Left lung (tissue), 10 donors: ENCODE measurements around the gene MYBPC2. TPM values are rescaled to one million over a fixed set of nuclear protein-coding genes. Genes with fewer than 3 reads are reported as not detected.

Source experiments
- ATAC-seq: fragments of 200-7000 bp; cut with Tn5 transposase; one replicate; pipeline ENCODE4 v1.9.1; 2020; ENCODE audit warnings: moderate library complexity
- DNase-seq, 4 donors: peaks; one replicate each; pipeline ENCODE4 v3.0.0-alpha.2; 2013 to 2020
- H3K27ac ChIP-seq, 2 donors: fragments of 200-600 bp; sonication (generic) in 1 of 2; one replicate each; pipeline versions ENCODE4 v1.5.0 to v1.8.0; 2020 to 2021
- H3K27me3 ChIP-seq, 2 donors: fragments of 200-600 bp; sonication (generic) in 1 of 2; one replicate each; pipeline versions ENCODE4 v1.5.0 to v1.8.0; 2020 to 2021
- H3K36me3 ChIP-seq, 2 donors: fragments of 200-600 bp; sonication (generic) in 1 of 2; one replicate each; pipeline versions ENCODE4 v1.5.0 to v1.8.0; 2020 to 2021
- H3K4me1 ChIP-seq, 2 donors: fragments of 200-600 bp; one replicate each; pipeline ENCODE4 v1.8.0; 2021
- H3K4me3 ChIP-seq, 2 donors: fragments of 200-600 bp; sonication (generic) in 1 of 2; one replicate each; pipeline versions ENCODE4 v1.5.0 to v1.8.0; 2020 to 2021; ENCODE audit warnings: mild to moderate bottlenecking in 1 of 2
- H3K9me3 ChIP-seq, 2 donors: fragments of 200-600 bp; sonication (generic) in 1 of 2; one replicate each; pipeline versions ENCODE4 v1.5.0 to v1.8.0; 2020 to 2021
- CTCF ChIP-seq, 2 donors: fragments of 200-600 bp; sonication (generic) in 1 of 2; IDR thresholded peaks; one replicate each; pipeline versions ENCODE4 v1.5.0 to v1.8.0; 2021; ENCODE audit warnings: antibody characterized with exemption in 2 of 2
- intact Hi-C, 2 donors: fragments of 100-400 bp; cut with DNase I; formaldehyde crosslinking; loops; one replicate each; pipeline versions ENCODE4 v1.11.2 to v1.14.2; 2022
- polyA plus RNA-seq, 6 donors: library from polyadenylated mRNA; unstranded; fragments of 120-200 nt; gene quantifications; one replicate each; pipeline ENCODE4 v1.2.1, GENCODE V29; 2013; ENCODE audit not compliant: insufficient read length in 6 of 6
- total RNA-seq, 2 donors: library from RNA; stranded (reverse); fragmentation: NEBNext Ultra II Directional; extraction: Animal tissue kit (Norgen Biotek cat#: 25700); gene quantifications; one replicate each; pipeline ENCODE4 v1.2.1, GENCODE V29; 2021
- donor health status: DM: no; HTN: yes; CAD: no.
- donor health status: DM: no; HTN: no; CAD: no.

The MYBPC2 gene
- total and polyA plus RNA-seq, 8 donors = 0.06 to 0.70 (median 0.21) TPM; not detected in 2

GRCh38 chr19:50394017-50394416 lies 38.7 kb upstream of the MYBPC2 start:
- Histone ChIP-seq H3K4me3 (no peak overlapping the region), H3K36me3 (peaks cover 0 to 18% of the 10 kb centered on the region in 2 donors), H3K4me1 (no peaks in the 10 kb centered on the region), H3K9me3 (no peaks in the 10 kb centered on the region), H3K27me3 (no peaks in the 10 kb centered on the region), H3K27ac (no peak overlapping the region)
- no peak for TF ChIP-seq CTCF (IDR thresholded peaks at IDR 0.05)
- ATAC-seq (no peak), DNase-seq (peak in 1 of 4 donors; percentile 39)
- intact Hi-C loops = no loop called here

GRCh38 chr19:50398675-50399367 lies 33.9 kb upstream of the MYBPC2 start:
- no peak overlapping the region for H3K4me3 ChIP-seq
- DNase-seq = peak in 1 of 4 donors; percentile 65

GRCh38 chr19:50399368-50399745 lies 33.3 kb upstream of the MYBPC2 start:
- H3K36me3 ChIP-seq = peaks cover 0 to 42% of the 10 kb centered on the region in 2 donors
- no peak for TF ChIP-seq CTCF (IDR thresholded peaks at IDR 0.05)
- H3K4me1 ChIP-seq = no peaks in the 10 kb centered on the region
- no peaks in the 10 kb centered on the region for H3K27me3 ChIP-seq
- ATAC-seq (no peak), DNase-seq (peak in 1 of 4 donors; percentile 42)
- H3K9me3 ChIP-seq = no peaks in the 10 kb centered on the region
- intact Hi-C loops = no loop called here
- H3K4me3 ChIP-seq = no peak overlapping the region
- H3K27ac ChIP-seq = no peak overlapping the region

More at GRCh38 chr19:50398675-50399367, 33.9 kb upstream of the MYBPC2 start:
- TF ChIP-seq CTCF (IDR thresholded peaks at IDR 0.05) = no peak
- no peaks in the 10 kb centered on the region for H3K27me3 ChIP-seq
- H3K36me3 ChIP-seq = peaks cover 0 to 37% of the 10 kb centered on the region in 2 donors
- ATAC-seq = no peak
- no peaks in the 10 kb centered on the region for H3K4me1 ChIP-seq
- H3K9me3 ChIP-seq = no peaks in the 10 kb centered on the region
- intact Hi-C loops = no loop called here
- H3K27ac ChIP-seq = no peak overlapping the region

GRCh38 chr19:50401605-50402450 lies 30.9 kb upstream of the MYBPC2 start:
- DNase-seq (no peak), ATAC-seq (no peak)
- TF ChIP-seq CTCF (IDR thresholded peaks at IDR 0.05) = no peak
- no peaks in the 10 kb centered on the region for H3K27me3 ChIP-seq
- no peaks in the 10 kb centered on the region for H3K4me1 ChIP-seq
- peaks cover 0 to 67% of the 10 kb centered on the region in 2 donors for H3K36me3 ChIP-seq
- intact Hi-C loops = no loop called here
- no peaks in the 10 kb centered on the region for H3K9me3 ChIP-seq
- no peak overlapping the region for H3K27ac ChIP-seq
- no peak overlapping the region for H3K4me3 ChIP-seq
